Left ventricle myocardium inferior (tissue), 1 donor: ENCODE measurements around the gene FUT2. TPM values are rescaled to one million over a fixed set of nuclear protein-coding genes. Genes with fewer than 3 reads are reported as not detected.

Source experiments
- DNase-seq: peaks from one replicate; pipeline ENCODE4 v3.0.0-alpha.2; 2020
- H3K27ac ChIP-seq: fragments of 200-600 bp; replicated peaks from 2 replicates; pipeline ENCODE4 v1.8.0; 2021
- H3K27me3 ChIP-seq: fragments of 200-600 bp; 2 replicates; pipeline ENCODE4 v1.8.0; 2021; ENCODE audit warnings: low read depth
- H3K36me3 ChIP-seq: fragments of 200-600 bp; 2 replicates; pipeline ENCODE4 v1.8.0; 2021
- H3K4me1 ChIP-seq: fragments of 200-600 bp; 2 replicates; pipeline ENCODE4 v1.8.0; 2021
- H3K4me3 ChIP-seq: fragments of 200-600 bp; 2 replicates; pipeline ENCODE4 v1.8.0; 2021; ENCODE audit warnings: mild to moderate bottlenecking, moderate library complexity
- H3K9me3 ChIP-seq: fragments of 200-600 bp; replicated peaks from 2 replicates; pipeline ENCODE4 v1.8.0; 2021
- intact Hi-C: fragments of 100-400 bp; cut with micrococcal nuclease; formaldehyde crosslinking; loops from one replicate; pipeline ENCODE4 v1.11.0; 2022
- total RNA-seq: library from RNA; stranded (reverse); fragmentation: NEBNext Ultra II Directional; extraction: Animal tissue kit (Norgen Biotek cat#: 25700); gene quantifications from one replicate; pipeline ENCODE4 v1.2.1, GENCODE V29; 2021
- TF ChIP-seq, protein P1 (sequence below): fragments of 200-600 bp; IDR thresholded peaks from 2 replicates; pipeline ENCODE4 v1.8.0; 2021; ENCODE audit warnings: antibody characterized with exemption, mild to moderate bottlenecking, borderline replicate concordance
- donor health status: DM: no; HTN: yes; CAD: no; lungs with severe emphysema.

FUT2 gene
- total RNA-seq, 1 donor from 2014 or later = not detected

DNA sequence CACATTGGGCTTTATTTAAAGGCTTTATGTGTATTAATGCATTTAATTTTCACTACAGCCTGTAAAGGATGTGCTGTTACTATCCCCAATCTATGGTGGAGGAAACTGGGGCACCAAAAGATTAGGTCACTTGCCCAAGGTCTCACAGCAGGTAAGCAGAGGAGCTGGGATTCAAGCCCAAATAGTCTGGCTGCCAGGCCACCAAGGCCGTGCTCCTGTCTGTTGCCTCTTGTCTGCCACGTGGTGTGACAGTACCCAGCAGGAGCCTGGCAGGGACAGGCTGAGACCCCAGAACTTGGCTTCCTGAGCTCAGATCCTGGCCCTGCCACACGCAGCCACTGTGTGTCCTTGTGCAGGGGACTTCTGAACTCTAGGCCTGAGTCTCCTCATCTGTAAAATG, 27.4 kb upstream of the FUT2 start:
- H3K9me3 ChIP-seq = no peaks in the 10 kb centered on the region
- intact Hi-C loops = no loop called here
- H3K4me3 ChIP-seq = no peak overlapping the region
- no peaks in the 10 kb centered on the region for H3K4me1 ChIP-seq
- H3K27ac ChIP-seq = no peak overlapping the region
- TF ChIP-seq, protein P1, sequence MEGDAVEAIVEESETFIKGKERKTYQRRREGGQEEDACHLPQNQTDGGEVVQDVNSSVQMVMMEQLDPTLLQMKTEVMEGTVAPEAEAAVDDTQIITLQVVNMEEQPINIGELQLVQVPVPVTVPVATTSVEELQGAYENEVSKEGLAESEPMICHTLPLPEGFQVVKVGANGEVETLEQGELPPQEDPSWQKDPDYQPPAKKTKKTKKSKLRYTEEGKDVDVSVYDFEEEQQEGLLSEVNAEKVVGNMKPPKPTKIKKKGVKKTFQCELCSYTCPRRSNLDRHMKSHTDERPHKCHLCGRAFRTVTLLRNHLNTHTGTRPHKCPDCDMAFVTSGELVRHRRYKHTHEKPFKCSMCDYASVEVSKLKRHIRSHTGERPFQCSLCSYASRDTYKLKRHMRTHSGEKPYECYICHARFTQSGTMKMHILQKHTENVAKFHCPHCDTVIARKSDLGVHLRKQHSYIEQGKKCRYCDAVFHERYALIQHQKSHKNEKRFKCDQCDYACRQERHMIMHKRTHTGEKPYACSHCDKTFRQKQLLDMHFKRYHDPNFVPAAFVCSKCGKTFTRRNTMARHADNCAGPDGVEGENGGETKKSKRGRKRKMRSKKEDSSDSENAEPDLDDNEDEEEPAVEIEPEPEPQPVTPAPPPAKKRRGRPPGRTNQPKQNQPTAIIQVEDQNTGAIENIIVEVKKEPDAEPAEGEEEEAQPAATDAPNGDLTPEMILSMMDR = no peak
- no peaks in the 10 kb centered on the region for H3K27me3 ChIP-seq
- H3K36me3 ChIP-seq = no peaks in the 10 kb centered on the region
- DNase-seq = no peak

DNA sequence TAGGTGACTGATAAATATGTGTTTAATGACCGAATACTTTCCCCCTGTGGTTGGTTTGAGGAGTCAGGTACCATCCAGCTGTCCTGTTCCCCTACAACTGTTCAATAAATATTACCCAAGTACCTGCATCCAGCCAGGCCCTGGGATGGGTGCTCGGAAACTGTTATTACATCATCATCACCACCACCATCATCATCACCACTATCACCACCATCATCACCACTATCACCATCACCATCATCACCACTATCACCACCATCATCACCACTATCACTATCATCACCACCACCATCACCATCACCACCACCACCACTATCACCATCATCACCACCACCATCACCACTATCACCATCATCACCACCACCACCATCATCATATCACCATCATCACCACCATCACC, 27.0 kb upstream of the FUT2 start:
- TF ChIP-seq, protein P1 = no peak
- Histone ChIP-seq H3K4me1 (no peaks in the 10 kb centered on the region), H3K27ac (no peak overlapping the region), H3K27me3 (no peaks in the 10 kb centered on the region), H3K9me3 (no peaks in the 10 kb centered on the region), H3K36me3 (no peaks in the 10 kb centered on the region), H3K4me3 (no peak overlapping the region)
- DNase-seq = no peak
- intact Hi-C loops = no loop called here

DNA sequence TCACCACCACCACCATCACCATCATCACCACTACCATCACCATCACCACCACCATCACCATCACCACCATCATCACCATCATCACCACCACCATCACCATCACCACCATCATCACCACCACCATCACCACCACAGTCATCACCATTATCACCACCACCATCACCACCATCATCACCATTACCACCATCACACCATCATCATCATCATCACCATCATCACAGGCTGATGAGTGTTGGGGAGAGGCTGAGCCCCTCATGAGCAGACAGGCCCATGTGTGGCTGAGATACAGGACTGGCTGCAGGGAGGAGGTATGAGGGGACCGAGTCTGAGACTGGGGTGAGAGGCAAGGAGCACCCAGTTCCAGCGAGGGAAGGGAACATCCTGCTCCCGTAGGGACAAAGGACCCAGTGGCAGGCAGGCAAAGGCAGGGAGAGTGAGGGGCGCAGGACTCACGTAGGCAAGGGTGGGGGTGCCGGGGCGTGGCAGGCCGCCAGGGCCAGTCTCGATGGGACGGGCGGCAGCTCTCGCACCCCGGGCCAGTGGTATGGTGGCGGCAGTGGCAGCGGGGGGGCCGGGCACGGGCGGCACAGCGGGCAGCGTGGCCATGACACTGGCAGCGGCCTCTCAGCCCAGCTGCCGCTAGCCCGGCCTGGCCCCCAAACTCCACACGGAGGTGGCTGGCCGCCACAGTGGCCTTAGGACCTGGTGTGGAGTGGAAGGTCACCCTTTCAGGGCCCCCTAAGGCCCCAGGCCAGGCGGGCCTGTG, 25.7 kb upstream of the FUT2 start:
- Histone ChIP-seq H3K27ac (no peak overlapping the region), H3K4me3 (no peak overlapping the region), H3K4me1 (peaks cover 2% of the 10 kb centered on the region), H3K27me3 (no peaks in the 10 kb centered on the region), H3K36me3 (no peaks in the 10 kb centered on the region), H3K9me3 (no peaks in the 10 kb centered on the region)
- TF ChIP-seq, protein P1 = no peak
- intact Hi-C loops = no loop called here
- no peak for DNase-seq

DNA sequence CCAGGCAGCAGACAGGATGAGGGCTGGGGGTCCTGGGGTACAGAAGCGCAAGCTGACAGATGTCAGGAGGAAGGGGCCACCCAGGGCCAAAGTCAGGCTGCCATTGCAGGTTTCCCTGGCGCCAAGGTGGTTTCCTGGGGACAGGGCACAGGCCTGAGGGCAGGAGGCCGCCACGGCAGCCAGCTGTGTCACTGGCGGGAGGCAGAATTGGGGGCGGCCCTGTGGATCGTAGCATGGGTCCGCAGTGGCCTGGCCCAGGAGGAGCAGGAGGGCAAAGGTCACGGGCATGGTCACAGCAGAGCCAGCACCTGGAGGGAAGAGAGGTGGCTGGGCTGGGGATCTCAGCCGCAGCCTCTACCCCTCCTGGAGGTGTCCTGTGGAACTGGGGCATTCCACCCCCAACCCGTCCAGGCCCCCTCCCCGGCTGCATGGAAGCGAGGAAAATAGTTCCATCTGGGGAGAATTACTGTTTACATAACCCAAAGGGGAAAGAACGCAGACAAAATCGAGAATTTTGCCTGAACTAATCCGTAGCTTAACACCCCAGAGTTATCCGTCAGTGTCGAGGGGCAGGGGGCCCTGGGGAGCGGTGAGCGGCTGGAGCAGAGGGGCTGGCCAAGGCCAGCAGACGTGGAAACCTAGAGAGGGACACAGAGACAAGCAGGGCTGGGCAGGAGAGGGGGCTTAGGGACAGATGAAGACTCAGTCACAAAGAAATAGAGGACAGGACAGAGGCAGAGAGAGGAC, 24.9 kb upstream of the FUT2 start:
- no peaks in the 10 kb centered on the region for H3K9me3 ChIP-seq
- H3K27ac ChIP-seq = no peak overlapping the region
- no peaks in the 10 kb centered on the region for H3K27me3 ChIP-seq
- H3K4me1 ChIP-seq = peaks cover 9% of the 10 kb centered on the region
- no peaks in the 10 kb centered on the region for H3K36me3 ChIP-seq
- TF ChIP-seq, protein P1 = no peak
- no peak overlapping the region for H3K4me3 ChIP-seq
- intact Hi-C loops = no loop called here
- DNase-seq = no peak

DNA sequence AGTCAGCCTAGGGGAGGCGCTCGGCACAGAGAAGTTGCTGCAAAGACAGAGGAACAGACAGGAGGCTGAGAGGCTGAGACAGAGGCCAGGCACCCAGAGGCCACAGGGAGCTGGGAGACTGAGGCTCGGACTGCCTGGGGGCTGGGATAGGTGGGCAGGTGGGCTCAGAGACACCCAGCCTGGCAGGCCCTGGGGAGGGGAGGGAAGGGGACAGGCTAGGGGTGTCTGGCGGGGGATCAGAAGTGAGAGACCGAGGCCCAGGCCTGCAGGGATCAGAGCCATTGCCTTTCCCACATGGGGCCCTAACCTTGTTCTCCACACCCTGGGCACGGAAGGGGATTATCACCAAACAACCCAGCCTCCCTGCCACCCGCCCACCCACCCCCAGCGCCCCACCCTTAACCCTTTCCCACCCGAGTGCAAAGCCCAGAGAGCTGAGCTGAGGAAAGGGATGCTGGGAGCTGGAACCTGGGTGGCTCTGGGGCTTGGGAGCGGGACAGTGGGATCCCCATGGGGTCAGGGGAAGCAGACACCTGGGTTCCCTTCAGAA, 24.2 kb upstream of the FUT2 start:
- intact Hi-C loops = no loop called here

More for the DNA sequence above, 24.2 kb upstream of the FUT2 start:
- no peaks in the 10 kb centered on the region for H3K9me3 ChIP-seq
- peaks cover 9% of the 10 kb centered on the region for H3K4me1 ChIP-seq
- TF ChIP-seq, protein P1 = no peak
- H3K4me3 ChIP-seq = no peak overlapping the region
- H3K36me3 ChIP-seq = no peaks in the 10 kb centered on the region
- no peak overlapping the region for H3K27ac ChIP-seq
- H3K27me3 ChIP-seq = no peaks in the 10 kb centered on the region
- DNase-seq = no peak
